ENCODE data around the gene MRPL37.

MRPL37 gene

GRCh38 chr1:54245501-54245900 is 45.5 kb downstream of the MRPL37 start:
- Histone ChIP-seq H3F3A (ENCODE audit: control insufficient read depth, insufficient read depth) (no peaks in the 10 kb centered on the region), H3K79me2 (ENCODE audit: control insufficient read depth, low read length) (no peaks in the 10 kb centered on the region), H3K36me3 (ENCODE audit: control insufficient read depth, low read length) (no peaks in the 10 kb centered on the region), H3K4me2 (ENCODE audit: low read length) (no peak overlapping the region), H3K4me3 (ENCODE audit: low read length) (no peak overlapping the region), H4K20me1 (ENCODE audit: control insufficient read depth, insufficient read depth, low read depth, low read length) (no peaks in the 10 kb centered on the region), H3K27ac (ENCODE audit: low read depth, low read length) (no peak overlapping the region), H3K9me3 (ENCODE audit: control insufficient read depth, insufficient read depth, low read length) (no peaks in the 10 kb centered on the region), H3K9me2 (replicated peaks; ENCODE audit: control insufficient read depth, low read length) (no peaks in the 10 kb centered on the region), H3K4me1 (ENCODE audit: control insufficient read depth, low read length) (no peaks in the 10 kb centered on the region), H3K27me3 (ENCODE audit: control insufficient read depth, low read length) (no peaks in the 10 kb centered on the region)
- TF ChIP-seq EZH2phosphoT487 (IDR thresholded peaks at IDR 0.05; ENCODE audit: borderline replicate concordance, low read length) = no peak
- TF ChIP-seq, protein P1, sequence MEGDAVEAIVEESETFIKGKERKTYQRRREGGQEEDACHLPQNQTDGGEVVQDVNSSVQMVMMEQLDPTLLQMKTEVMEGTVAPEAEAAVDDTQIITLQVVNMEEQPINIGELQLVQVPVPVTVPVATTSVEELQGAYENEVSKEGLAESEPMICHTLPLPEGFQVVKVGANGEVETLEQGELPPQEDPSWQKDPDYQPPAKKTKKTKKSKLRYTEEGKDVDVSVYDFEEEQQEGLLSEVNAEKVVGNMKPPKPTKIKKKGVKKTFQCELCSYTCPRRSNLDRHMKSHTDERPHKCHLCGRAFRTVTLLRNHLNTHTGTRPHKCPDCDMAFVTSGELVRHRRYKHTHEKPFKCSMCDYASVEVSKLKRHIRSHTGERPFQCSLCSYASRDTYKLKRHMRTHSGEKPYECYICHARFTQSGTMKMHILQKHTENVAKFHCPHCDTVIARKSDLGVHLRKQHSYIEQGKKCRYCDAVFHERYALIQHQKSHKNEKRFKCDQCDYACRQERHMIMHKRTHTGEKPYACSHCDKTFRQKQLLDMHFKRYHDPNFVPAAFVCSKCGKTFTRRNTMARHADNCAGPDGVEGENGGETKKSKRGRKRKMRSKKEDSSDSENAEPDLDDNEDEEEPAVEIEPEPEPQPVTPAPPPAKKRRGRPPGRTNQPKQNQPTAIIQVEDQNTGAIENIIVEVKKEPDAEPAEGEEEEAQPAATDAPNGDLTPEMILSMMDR (IDR thresholded peaks at IDR 0.05; ENCODE audit: low read depth, low read length, poor library complexity, severe bottlenecking) = no peak

GRCh38 chr1:54246116-54246721 is 46.3 kb downstream of the MRPL37 start:
- H3F3A ChIP-seq (ENCODE audit: control insufficient read depth, insufficient read depth) = no peaks in the 10 kb centered on the region
- no peak overlapping the region for H3K27ac ChIP-seq (ENCODE audit: low read depth, low read length)
- TF ChIP-seq, protein P1 (IDR thresholded peaks at IDR 0.05; ENCODE audit: low read depth, low read length, poor library complexity, severe bottlenecking) = no peak
- no peak for TF ChIP-seq EZH2phosphoT487 (IDR thresholded peaks at IDR 0.05; ENCODE audit: borderline replicate concordance, low read length)
- H3K4me2 ChIP-seq (ENCODE audit: low read length) = no peak overlapping the region
- H3K9me2 ChIP-seq (replicated peaks; ENCODE audit: control insufficient read depth, low read length) = no peaks in the 10 kb centered on the region
- H3K4me3 ChIP-seq (ENCODE audit: low read length) = no peak overlapping the region
- no peaks in the 10 kb centered on the region for H3K79me2 ChIP-seq (ENCODE audit: control insufficient read depth, low read length)
- H3K36me3 ChIP-seq (ENCODE audit: control insufficient read depth, low read length) = no peaks in the 10 kb centered on the region
- H3K4me1 ChIP-seq (ENCODE audit: control insufficient read depth, low read length) = no peaks in the 10 kb centered on the region
- H4K20me1 ChIP-seq (ENCODE audit: control insufficient read depth, insufficient read depth, low read depth, low read length) = no peaks in the 10 kb centered on the region
- no peaks in the 10 kb centered on the region for H3K9me3 ChIP-seq (ENCODE audit: control insufficient read depth, insufficient read depth, low read length)
- H3K27me3 ChIP-seq (ENCODE audit: control insufficient read depth, low read length) = no peaks in the 10 kb centered on the region

GRCh38 chr1:54247863-54248515 is 48.0 kb downstream of the MRPL37 start:
- Histone ChIP-seq H3K27me3 (ENCODE audit: control insufficient read depth, low read length) (no peaks in the 10 kb centered on the region), H3K9me2 (replicated peaks; ENCODE audit: control insufficient read depth, low read length) (no peaks in the 10 kb centered on the region), H3K4me1 (ENCODE audit: control insufficient read depth, low read length) (no peaks in the 10 kb centered on the region), H3K36me3 (ENCODE audit: control insufficient read depth, low read length) (no peaks in the 10 kb centered on the region), H3K79me2 (ENCODE audit: control insufficient read depth, low read length) (no peaks in the 10 kb centered on the region), H3K27ac (ENCODE audit: low read depth, low read length) (no peak overlapping the region), H3K4me2 (ENCODE audit: low read length) (no peak overlapping the region), H3K9me3 (ENCODE audit: control insufficient read depth, insufficient read depth, low read length) (no peaks in the 10 kb centered on the region), H4K20me1 (ENCODE audit: control insufficient read depth, insufficient read depth, low read depth, low read length) (no peaks in the 10 kb centered on the region), H3K4me3 (ENCODE audit: low read length) (no peak overlapping the region), H3F3A (ENCODE audit: control insufficient read depth, insufficient read depth) (no peaks in the 10 kb centered on the region)
- no peak for TF ChIP-seq EZH2phosphoT487 (IDR thresholded peaks at IDR 0.05; ENCODE audit: borderline replicate concordance, low read length)

DNA sequence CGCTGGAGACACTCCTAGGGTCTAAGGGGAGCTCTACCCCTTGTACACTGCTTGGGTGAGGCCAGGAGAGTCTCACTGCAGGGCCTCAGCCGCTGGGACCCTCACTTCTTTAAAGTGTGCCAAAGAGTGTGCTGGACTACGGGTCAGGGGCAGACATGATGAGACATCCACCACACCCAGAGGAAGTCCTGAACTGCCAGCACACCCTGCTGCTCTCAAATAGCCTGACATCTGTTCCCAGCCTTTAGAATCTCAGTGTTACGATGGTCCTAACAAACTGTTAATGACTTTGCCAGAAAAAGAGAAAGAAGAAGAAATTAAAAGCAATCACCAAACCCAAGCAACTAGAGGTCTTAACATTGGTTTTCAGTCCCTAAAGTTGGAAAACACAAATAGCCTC is 49.0 kb downstream of the MRPL37 start:
- TF ChIP-seq, protein P1 (IDR thresholded peaks at IDR 0.05; ENCODE audit: low read depth, low read length, poor library complexity, severe bottlenecking) = no peak
- TF ChIP-seq EZH2phosphoT487 (IDR thresholded peaks at IDR 0.05; ENCODE audit: borderline replicate concordance, low read length) = no peak
- Histone ChIP-seq H3K27me3 (ENCODE audit: control insufficient read depth, low read length) (no peaks in the 10 kb centered on the region), H3K79me2 (ENCODE audit: control insufficient read depth, low read length) (no peaks in the 10 kb centered on the region), H3K36me3 (ENCODE audit: control insufficient read depth, low read length) (no peaks in the 10 kb centered on the region), H3K27ac (ENCODE audit: low read depth, low read length) (no peak overlapping the region), H3K4me3 (ENCODE audit: low read length) (no peak overlapping the region), H3F3A (ENCODE audit: control insufficient read depth, insufficient read depth) (no peaks in the 10 kb centered on the region), H3K9me3 (ENCODE audit: control insufficient read depth, insufficient read depth, low read length) (no peaks in the 10 kb centered on the region), H3K4me2 (ENCODE audit: low read length) (no peak overlapping the region), H3K4me1 (ENCODE audit: control insufficient read depth, low read length) (no peaks in the 10 kb centered on the region), H4K20me1 (ENCODE audit: control insufficient read depth, insufficient read depth, low read depth, low read length) (no peaks in the 10 kb centered on the region), H3K9me2 (replicated peaks; ENCODE audit: control insufficient read depth, low read length) (no peaks in the 10 kb centered on the region)
